Eye (tissue), 1 donor: ENCODE results near the gene GPR34.
"Not testable (repeated sequence)": the region's sequence is repeated elsewhere in the genome, so short reads cannot be mapped to it uniquely, and the experiment has no call there.

ENCODE experiments used
- DNase-seq: peaks from one replicate; pipeline ENCODE4 v3.0.0-alpha.2; 2015

The GPR34 gene

GRCh38 chrX:41688835-41689234 is at the start of gene GPR34:
GPR34 (plus strand) TSS chrX:41688973; CDS start chrX:41695634, 6,661 bp downstream.
- no peak for DNase-seq

GRCh38 chrX:41646201-41646600 is 42.6 kb upstream of the GPR34 start:
- DNase-seq = not testable (repeated sequence)

- no peak for DNase-seq
Observed at GRCh38 chrX:41653125-41653524, 35.6 kb upstream of the GPR34 start.

- DNase-seq = no peak
Observed at GRCh38 chrX:41655101-41655500, 33.7 kb upstream of the GPR34 start.

- no peak for DNase-seq
Observed at GRCh38 chrX:41655631-41656030, 33.1 kb upstream of the GPR34 start.

- no peak for DNase-seq
Observed at GRCh38 chrX:41661366-41662095, 27.2 kb upstream of the GPR34 start.

GRCh38 chrX:41664375-41664901 is 24.3 kb upstream of the GPR34 start:
- no peak for DNase-seq

- DNase-seq = no peak
Observed at GRCh38 chrX:41664908-41665307, 23.9 kb upstream of the GPR34 start.

GRCh38 chrX:41665686-41666085 is 23.1 kb upstream of the GPR34 start:
- DNase-seq = no peak

GRCh38 chrX:41666251-41666650 is 22.5 kb upstream of the GPR34 start:
- DNase-seq = no peak

- DNase-seq = no peak
Observed at GRCh38 chrX:41667631-41668030, 21.1 kb upstream of the GPR34 start.

GRCh38 chrX:41670112-41670511 is 18.7 kb upstream of the GPR34 start:
- DNase-seq = no peak

GRCh38 chrX:41671082-41671481 is 17.7 kb upstream of the GPR34 start:
- DNase-seq = no peak

GRCh38 chrX:41672643-41673042 is 16.1 kb upstream of the GPR34 start:
- DNase-seq = no peak

GRCh38 chrX:41676361-41676760 is 12.4 kb upstream of the GPR34 start:
- not testable (repeated sequence) for DNase-seq

GRCh38 chrX:41677183-41678060 is 11.4 kb upstream of the GPR34 start:
- no peak for DNase-seq

GRCh38 chrX:41684138-41684537 is 4.6 kb upstream of the GPR34 start:
- DNase-seq = no peak

- no peak for DNase-seq
Observed at GRCh38 chrX:41684940-41685339, 3.8 kb upstream of the GPR34 start.

- DNase-seq = no peak
Observed at GRCh38 chrX:41686788-41687187, 2.0 kb upstream of the GPR34 start.

GRCh38 chrX:41688156-41688555 is 617 bp upstream of the GPR34 start:
- DNase-seq = no peak

- DNase-seq = no peak
Observed at GRCh38 chrX:41689711-41690110, 938 bp downstream of the GPR34 start.

- no peak for DNase-seq
Observed at GRCh38 chrX:41692162-41692749, 3.5 kb downstream of the GPR34 start.

GRCh38 chrX:41693024-41693423 is 4.3 kb downstream of the GPR34 start:
- no peak for DNase-seq
